ENCODE results near the gene CDCP2.

GRCh38 chr1:54167422-54168139 lies 14.8 kb upstream of the CDCP2 start:
- no peak for TF ChIP-seq CTCF (IDR thresholded peaks at IDR 0.05)
- TF ChIP-seq POLR2A (IDR thresholded peaks at IDR 0.05): no peak
